Measurements from ENCODE around the gene GUCY1A1.

The GUCY1A1 gene

DNA sequence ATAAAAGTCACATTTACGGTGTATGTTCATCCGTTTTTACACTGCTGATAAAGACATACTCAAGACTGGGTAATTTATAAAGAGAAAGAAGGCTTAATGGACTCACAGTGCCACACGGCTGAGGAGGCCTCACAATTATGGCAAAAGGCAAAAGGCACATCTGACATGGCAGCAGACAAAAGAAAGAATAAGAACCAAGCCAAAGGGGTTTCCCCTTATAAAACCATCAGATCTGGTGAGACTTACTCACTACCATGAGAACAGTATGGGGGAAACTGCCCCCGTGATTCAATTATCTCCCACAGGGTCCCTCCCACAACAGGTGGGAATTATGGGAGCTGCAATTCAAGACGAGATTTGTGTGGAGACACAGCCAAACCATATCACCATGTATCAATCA is 84.9 kb downstream of the GUCY1A1 start:
- TF ChIP-seq, protein P1, sequence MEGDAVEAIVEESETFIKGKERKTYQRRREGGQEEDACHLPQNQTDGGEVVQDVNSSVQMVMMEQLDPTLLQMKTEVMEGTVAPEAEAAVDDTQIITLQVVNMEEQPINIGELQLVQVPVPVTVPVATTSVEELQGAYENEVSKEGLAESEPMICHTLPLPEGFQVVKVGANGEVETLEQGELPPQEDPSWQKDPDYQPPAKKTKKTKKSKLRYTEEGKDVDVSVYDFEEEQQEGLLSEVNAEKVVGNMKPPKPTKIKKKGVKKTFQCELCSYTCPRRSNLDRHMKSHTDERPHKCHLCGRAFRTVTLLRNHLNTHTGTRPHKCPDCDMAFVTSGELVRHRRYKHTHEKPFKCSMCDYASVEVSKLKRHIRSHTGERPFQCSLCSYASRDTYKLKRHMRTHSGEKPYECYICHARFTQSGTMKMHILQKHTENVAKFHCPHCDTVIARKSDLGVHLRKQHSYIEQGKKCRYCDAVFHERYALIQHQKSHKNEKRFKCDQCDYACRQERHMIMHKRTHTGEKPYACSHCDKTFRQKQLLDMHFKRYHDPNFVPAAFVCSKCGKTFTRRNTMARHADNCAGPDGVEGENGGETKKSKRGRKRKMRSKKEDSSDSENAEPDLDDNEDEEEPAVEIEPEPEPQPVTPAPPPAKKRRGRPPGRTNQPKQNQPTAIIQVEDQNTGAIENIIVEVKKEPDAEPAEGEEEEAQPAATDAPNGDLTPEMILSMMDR (IDR thresholded peaks at IDR 0.05; ENCODE audit: extremely low read depth, missing control alignments) = no peak
- no peak for DNase-seq (ENCODE audit: low spot score)

- TF ChIP-seq, protein P1 (IDR thresholded peaks at IDR 0.05; ENCODE audit: extremely low read depth, missing control alignments) = no peak
- no peak for DNase-seq (ENCODE audit: low spot score)
These were observed 91.2 kb downstream of the GUCY1A1 start for GRCh38 chr4:155757745-155758265.

DNA sequence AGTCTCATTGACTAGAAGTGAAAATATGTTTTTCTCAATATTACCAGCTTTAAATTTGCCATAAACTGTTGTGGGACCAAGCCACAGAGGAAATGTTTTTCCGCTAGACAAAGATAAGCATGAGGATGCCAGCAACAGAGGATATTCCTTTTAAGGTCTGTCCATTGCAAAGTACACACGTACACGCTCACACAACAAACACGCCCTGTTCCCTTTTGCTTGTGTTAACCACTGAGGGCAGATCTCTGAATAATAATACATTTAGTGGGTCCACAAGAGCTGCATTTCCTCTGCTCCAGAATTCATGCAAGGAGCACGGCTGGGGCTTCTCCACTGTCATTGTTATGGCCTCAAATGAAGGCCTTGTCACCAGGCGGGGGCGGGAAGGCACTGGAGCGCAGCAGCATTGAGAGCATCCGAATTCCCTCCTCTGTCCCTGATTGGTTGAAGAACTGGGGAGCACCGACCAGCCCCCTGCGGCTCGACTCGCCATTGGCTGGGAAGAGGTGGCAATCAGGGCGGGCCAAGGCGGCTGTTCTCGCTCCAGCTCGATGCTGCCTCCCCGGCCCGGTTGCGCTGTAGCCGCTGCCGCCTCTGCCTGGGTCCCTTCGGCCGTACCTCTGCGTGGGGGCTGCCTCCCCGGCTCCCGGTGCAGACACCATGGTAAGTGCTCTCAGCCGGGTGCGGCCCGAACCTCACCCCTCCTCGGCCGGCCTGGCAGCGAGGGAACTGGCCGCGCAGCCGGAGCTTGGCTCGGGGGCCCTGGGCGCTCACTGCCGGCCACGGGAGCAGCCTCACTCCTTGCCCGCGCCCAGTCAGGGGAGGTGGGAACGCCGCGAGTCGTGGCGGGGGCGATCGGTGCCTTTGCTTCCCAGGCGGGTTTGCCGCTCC is 92.1 kb downstream of the GUCY1A1 start, which contains the start of gene GUCY1B1:
GUCY1B1 (plus strand) TSS at position 541 of the 891 bp plus-strand sequence; CDS start at position 661, 120 bp downstream.
- TF ChIP-seq, protein P1 (IDR thresholded peaks at IDR 0.05; ENCODE audit: extremely low read depth, missing control alignments) = peak; percentile 1
- peak; percentile 96 for DNase-seq (ENCODE audit: low spot score)

DNA sequence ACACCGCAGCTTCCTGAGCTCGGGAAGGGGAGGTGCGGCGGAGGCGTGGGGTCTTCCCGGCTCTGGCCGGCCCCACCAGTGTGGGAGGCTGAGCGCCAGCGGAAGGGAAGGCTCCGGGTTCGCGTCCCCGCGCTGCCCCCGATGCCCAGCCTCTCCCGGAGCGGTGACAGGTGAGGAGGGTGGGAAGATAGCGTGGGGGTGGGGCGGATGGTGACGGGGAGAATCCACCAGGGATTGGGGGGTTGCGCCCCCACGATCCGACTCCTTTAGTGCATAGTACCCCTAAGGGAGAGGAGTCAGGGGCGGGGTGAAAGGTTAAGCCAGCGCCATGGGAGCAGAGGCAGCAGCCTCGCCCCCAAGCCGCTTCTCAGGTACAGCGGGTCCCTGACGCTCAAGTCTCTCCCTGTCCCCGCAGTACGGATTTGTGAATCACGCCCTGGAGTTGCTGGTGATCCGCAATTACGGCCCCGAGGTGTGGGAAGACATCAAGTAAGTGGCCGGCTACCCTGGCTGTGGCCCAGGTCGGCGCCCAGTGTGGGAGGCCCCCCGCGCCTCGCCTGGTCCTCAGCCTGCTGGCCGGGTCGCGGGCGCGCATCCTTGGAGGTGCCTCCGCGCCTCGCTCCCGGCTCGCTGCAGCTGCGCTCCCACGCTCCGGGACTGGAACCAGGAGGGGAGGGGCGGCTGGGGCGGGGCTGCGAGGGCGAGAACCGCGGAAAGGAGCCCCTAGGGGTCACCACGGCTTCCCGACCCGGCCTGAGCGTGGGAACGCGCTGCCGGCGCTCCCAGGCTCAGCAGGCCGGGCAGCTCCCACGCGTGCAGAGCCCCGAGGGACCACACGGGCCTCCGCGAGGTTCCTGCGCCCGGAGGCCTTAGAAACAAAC is 93.0 kb downstream of the GUCY1A1 start:
- TF ChIP-seq, protein P1 (IDR thresholded peaks at IDR 0.05; ENCODE audit: extremely low read depth, missing control alignments) = no peak

GRCh38 chr4:155761047-155761446 is 94.4 kb downstream of the GUCY1A1 start:
- no peak for DNase-seq (ENCODE audit: low spot score)
- TF ChIP-seq, protein P1 (IDR thresholded peaks at IDR 0.05; ENCODE audit: extremely low read depth, missing control alignments) = no peak

More for the DNA sequence above, 93.0 kb downstream of the GUCY1A1 start:
- peak; percentile 80 for DNase-seq (ENCODE audit: low spot score)

GRCh38 chr4:155761916-155762315 is 95.3 kb downstream of the GUCY1A1 start:
- TF ChIP-seq, protein P1 (IDR thresholded peaks at IDR 0.05; ENCODE audit: extremely low read depth, missing control alignments) = no peak
- DNase-seq (ENCODE audit: low spot score) = no peak
